ENCODE data around the gene MRPL52. TPM values are rescaled to one million over a fixed set of nuclear protein-coding genes. Genes with fewer than 3 reads are reported as not detected.
"Not testable (repeated sequence)": the region's sequence is repeated elsewhere in the genome, so short reads cannot be mapped to it uniquely, and the experiment has no call there.

The MRPL52 gene
- total RNA-seq, 1 donor from 2014 or later, result 67.9 TPM

DNA sequence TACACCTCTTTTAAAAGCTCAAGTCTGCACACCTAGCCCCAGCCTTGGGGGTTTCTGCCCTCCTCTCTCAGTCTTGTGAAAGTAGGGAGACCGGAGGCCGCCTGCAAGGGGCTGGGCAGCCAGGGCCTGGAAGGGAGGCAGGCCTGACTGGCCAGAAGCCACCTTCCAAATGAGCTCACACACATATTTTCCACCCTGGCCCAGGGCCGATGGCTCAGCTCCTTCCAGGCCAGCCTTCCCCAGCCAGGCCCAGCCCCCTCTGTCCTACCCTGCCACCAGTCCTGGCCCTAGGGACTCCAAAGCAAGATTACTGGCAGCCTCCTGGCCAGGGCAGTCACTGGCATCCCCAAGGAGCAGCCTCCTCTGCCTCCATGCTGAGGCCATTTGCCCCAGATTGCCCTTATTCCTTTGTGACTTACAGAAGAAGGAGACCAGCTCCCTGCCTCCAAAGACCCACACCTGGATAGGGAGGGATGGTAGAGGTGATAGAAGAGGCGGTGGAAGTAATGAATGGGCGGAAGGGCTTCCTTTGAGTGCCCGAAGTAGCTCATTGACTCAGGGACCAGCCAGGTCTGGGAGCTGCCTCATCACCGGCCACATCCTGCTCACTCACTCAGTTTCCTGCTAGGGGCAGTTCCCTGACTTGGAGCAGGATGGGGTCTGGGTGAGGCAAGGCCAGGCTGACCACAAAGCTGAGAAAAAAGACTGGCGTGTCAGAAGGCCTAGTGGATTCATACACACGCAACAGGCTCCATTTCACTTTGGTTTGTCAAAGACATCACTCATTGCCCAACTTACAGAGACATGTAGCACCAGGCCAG, 21.5 kb downstream of the MRPL52 start:
- H3K27ac Mint-ChIP-seq (ENCODE audit: unreplicated experiment), result no peak overlapping the region
- H3K4me1 Mint-ChIP-seq (ENCODE audit: low read depth, unreplicated experiment), result peaks cover 3% of the 10 kb centered on the region
- H3K9me3 Mint-ChIP-seq (ENCODE audit: unreplicated experiment), result peaks cover 2% of the 10 kb centered on the region
- TF ChIP-seq CTCF (IDR thresholded peaks at IDR 0.05; ENCODE audit: partially characterized antibody, unreplicated experiment), result no peak
- no peak overlapping the region for H3K4me3 Mint-ChIP-seq (ENCODE audit: unreplicated experiment)
- H3K27me3 Mint-ChIP-seq (ENCODE audit: unreplicated experiment), result peaks cover 2% of the 10 kb centered on the region
- no peaks in the 10 kb centered on the region for H3K36me3 Mint-ChIP-seq (ENCODE audit: unreplicated experiment)
- DNase-seq, result no peak

DNA sequence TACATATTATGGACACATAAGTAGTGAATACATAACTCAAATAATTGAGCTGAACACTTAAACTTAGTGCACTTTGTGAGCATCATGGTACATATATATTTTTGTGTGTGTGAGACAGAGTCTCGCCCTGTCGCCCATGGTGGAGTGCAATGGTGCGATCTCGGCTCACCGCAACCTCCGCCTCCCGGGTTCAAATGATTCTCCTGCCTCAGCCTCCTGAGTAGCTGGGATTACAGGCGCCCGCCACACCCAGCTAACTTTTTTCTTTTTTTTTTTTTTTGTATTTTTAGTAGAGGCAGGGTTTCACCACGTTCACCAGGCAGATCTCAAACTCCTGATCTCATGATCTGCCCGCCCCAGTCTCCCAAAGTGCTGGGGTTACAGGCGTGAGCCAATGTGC, 22.5 kb downstream of the MRPL52 start:
- H3K27ac Mint-ChIP-seq (ENCODE audit: unreplicated experiment); H3K27me3 Mint-ChIP-seq (ENCODE audit: unreplicated experiment); H3K9me3 Mint-ChIP-seq (ENCODE audit: unreplicated experiment); H3K4me1 Mint-ChIP-seq (ENCODE audit: low read depth, unreplicated experiment); H3K4me3 Mint-ChIP-seq (ENCODE audit: unreplicated experiment); DNase-seq; H3K36me3 Mint-ChIP-seq (ENCODE audit: unreplicated experiment): not testable (repeated sequence)

- H3K4me3 Mint-ChIP-seq (ENCODE audit: unreplicated experiment), result no peak overlapping the region
- no peak for TF ChIP-seq CTCF (IDR thresholded peaks at IDR 0.05; ENCODE audit: partially characterized antibody, unreplicated experiment)
- DNase-seq, result no peak
Measured at GRCh38 chr14:22852599-22852939, 22.9 kb downstream of the MRPL52 start.

GRCh38 chr14:22852940-22853767, 23.5 kb downstream of the MRPL52 start:
- peak overlapping the region; percentile 72 for H3K4me3 Mint-ChIP-seq (ENCODE audit: unreplicated experiment)
- H3K27me3 Mint-ChIP-seq (ENCODE audit: unreplicated experiment), result peaks cover 2% of the 10 kb centered on the region
- H3K36me3 Mint-ChIP-seq (ENCODE audit: unreplicated experiment), result no peaks in the 10 kb centered on the region

More at GRCh38 chr14:22852599-22852939, 22.9 kb downstream of the MRPL52 start:
- Mint-ChIP-seq H3K9me3 (ENCODE audit: unreplicated experiment) (peaks cover 2% of the 10 kb centered on the region), H3K27ac (ENCODE audit: unreplicated experiment) (no peak overlapping the region), H3K27me3 (ENCODE audit: unreplicated experiment) (peaks cover 2% of the 10 kb centered on the region), H3K36me3 (ENCODE audit: unreplicated experiment) (no peaks in the 10 kb centered on the region), H3K4me1 (ENCODE audit: low read depth, unreplicated experiment) (peaks cover 2% of the 10 kb centered on the region)

DNA sequence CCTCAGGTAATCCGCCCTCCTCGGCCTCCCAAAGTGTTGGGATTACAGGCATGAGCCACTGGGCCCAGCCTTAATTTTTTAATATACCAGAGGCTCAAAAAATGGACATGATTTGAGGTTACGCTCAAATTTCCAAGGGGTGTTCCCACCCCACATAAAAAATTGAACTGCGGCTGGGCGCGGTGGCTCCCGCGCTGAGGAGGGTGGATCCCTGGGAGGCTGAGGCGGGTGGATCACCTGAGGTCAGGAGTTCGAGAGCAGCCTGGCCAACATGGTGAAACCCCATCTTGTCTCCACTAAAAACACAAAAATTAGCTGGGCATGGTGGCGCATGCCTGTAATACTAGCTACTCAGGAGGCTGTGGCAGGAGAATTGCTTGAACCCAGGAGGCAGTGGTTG, 24.6 kb downstream of the MRPL52 start:
- not testable (repeated sequence) for H3K27ac Mint-ChIP-seq (ENCODE audit: unreplicated experiment); H3K4me3 Mint-ChIP-seq (ENCODE audit: unreplicated experiment); H3K4me1 Mint-ChIP-seq (ENCODE audit: low read depth, unreplicated experiment); H3K9me3 Mint-ChIP-seq (ENCODE audit: unreplicated experiment); H3K27me3 Mint-ChIP-seq (ENCODE audit: unreplicated experiment); DNase-seq; H3K36me3 Mint-ChIP-seq (ENCODE audit: unreplicated experiment)

More at GRCh38 chr14:22852940-22853767, 23.5 kb downstream of the MRPL52 start:
- H3K27ac Mint-ChIP-seq (ENCODE audit: unreplicated experiment), result no peak overlapping the region
- peak; percentile 97 for TF ChIP-seq CTCF (IDR thresholded peaks at IDR 0.05; ENCODE audit: partially characterized antibody, unreplicated experiment)
- H3K4me1 Mint-ChIP-seq (ENCODE audit: low read depth, unreplicated experiment), result no peaks in the 10 kb centered on the region
- peaks cover 2% of the 10 kb centered on the region for H3K9me3 Mint-ChIP-seq (ENCODE audit: unreplicated experiment)
- DNase-seq, result peak; percentile 94

All from glutamatergic neuron (in vitro differentiated cells).